ENCODE results near the gene HMGCS1. TPM values are rescaled to one million over a fixed set of nuclear protein-coding genes. Genes with fewer than 3 reads are reported as not detected.

HMGCS1 gene
- total RNA-seq, 3 donors from 2014 or later (not counting 1 experiment from before 2014, with no cell fraction given), result 53.0 to 105 (median 85.8) TPM

- Mint-ChIP-seq H3K9me3 (no peaks in the 10 kb centered on the region), H3K27ac (peak overlapping the region; percentile 31 to 40), H3K36me3 (no peaks in the 10 kb centered on the region), H3K4me1 (peaks cover 29 to 51% of the 10 kb centered on the region in 2 donors), H3K4me3 (no peak overlapping the region), H3K27me3 (ENCODE audit: low read depth in 2 of 2) (no peaks in the 10 kb centered on the region)
- Histone ChIP-seq H3K9me3 (ENCODE audit: control insufficient read depth, insufficient read depth, low read length) (no peaks in the 10 kb centered on the region), H3K27me3 (ENCODE audit: control insufficient read depth, insufficient read depth, low read length) (no peaks in the 10 kb centered on the region), H3K27ac (ENCODE audit: low read length) (no peak overlapping the region), H3K36me3 (ENCODE audit: control insufficient read depth, insufficient read depth, low read length) (no peaks in the 10 kb centered on the region), H3K4me3 (ENCODE audit: low read length) (no peak overlapping the region), H3K4me1 (ENCODE audit: control insufficient read depth, insufficient read depth, low read length) (peaks cover 7% of the 10 kb centered on the region)
- WGBS (ENCODE audit: insufficient coverage), result no CpG with 5 or more reads among the region's 1 CpG
- TF ChIP-seq CTCF (IDR thresholded peaks at IDR 0.05), result peak; percentile 79
- peak in 1 of 2 donors; percentile 74 for DNase-seq
- intact Hi-C loops (cut with micrococcal nuclease), result no loop called here
- ATAC-seq, result peak; percentile 64 to 81 (median 70)
These were observed 7.2 kb downstream of the HMGCS1 start for GRCh38 chr5:43305948-43306565.

- H3K36me3 Mint-ChIP-seq, result no peaks in the 10 kb centered on the region
- intact Hi-C loops (cut with micrococcal nuclease), result no loop called here
- Histone ChIP-seq H3K36me3 (ENCODE audit: control insufficient read depth, insufficient read depth, low read length) (no peaks in the 10 kb centered on the region), H3K4me1 (ENCODE audit: control insufficient read depth, insufficient read depth, low read length) (peaks cover 7% of the 10 kb centered on the region), H3K4me3 (ENCODE audit: low read length) (no peak overlapping the region), H3K27me3 (ENCODE audit: control insufficient read depth, insufficient read depth, low read length) (no peaks in the 10 kb centered on the region), H3K9me3 (ENCODE audit: control insufficient read depth, insufficient read depth, low read length) (no peaks in the 10 kb centered on the region), H3K27ac (ENCODE audit: low read length) (no peak overlapping the region)
- H3K4me1 Mint-ChIP-seq, result peaks cover 33 to 52% of the 10 kb centered on the region in 2 donors
- H3K9me3 Mint-ChIP-seq, result no peaks in the 10 kb centered on the region
- peak overlapping the region; percentile 72 to 84 for H3K27ac Mint-ChIP-seq
- ATAC-seq, result peak; percentile 51 to 62 (median 61)
- H3K27me3 Mint-ChIP-seq (ENCODE audit: low read depth in 2 of 2), result no peaks in the 10 kb centered on the region
- 20% methylated on average over 1 of the region's 1 CpG for WGBS (ENCODE audit: insufficient coverage)
- H3K4me3 Mint-ChIP-seq, result peak overlapping the region; percentile 75
- DNase-seq, result peak in 1 of 2 donors; percentile 16
- no peak for TF ChIP-seq CTCF (IDR thresholded peaks at IDR 0.05)
These were observed 8.7 kb downstream of the HMGCS1 start for GRCh38 chr5:43304525-43304924.

GRCh38 chr5:43303242-43303641, 10.0 kb downstream of the HMGCS1 start:
- Mint-ChIP-seq H3K27ac (peak overlapping the region; percentile 72 to 84), H3K36me3 (peaks cover 6% of the 10 kb centered on the region), H3K4me3 (no peak overlapping the region), H3K9me3 (no peaks in the 10 kb centered on the region), H3K27me3 (ENCODE audit: low read depth in 2 of 2) (no peaks in the 10 kb centered on the region), H3K4me1 (peaks cover 26 to 47% of the 10 kb centered on the region in 2 donors)
- DNase-seq (no peak), ATAC-seq (no peak)
- intact Hi-C loops (cut with micrococcal nuclease), result no loop called here
- whole genome bisulfite sequencing (ENCODE audit: insufficient coverage), result 94% methylated on average over 4 of the region's 4 CpGs
- Histone ChIP-seq H3K36me3 (ENCODE audit: control insufficient read depth, insufficient read depth, low read length) (peaks cover 7% of the 10 kb centered on the region), H3K4me1 (ENCODE audit: control insufficient read depth, insufficient read depth, low read length) (peaks cover 7% of the 10 kb centered on the region), H3K27ac (ENCODE audit: low read length) (no peak overlapping the region), H3K9me3 (ENCODE audit: control insufficient read depth, insufficient read depth, low read length) (no peaks in the 10 kb centered on the region), H3K27me3 (ENCODE audit: control insufficient read depth, insufficient read depth, low read length) (no peaks in the 10 kb centered on the region), H3K4me3 (ENCODE audit: low read length) (no peak overlapping the region)
- no peak for TF ChIP-seq CTCF (IDR thresholded peaks at IDR 0.05)

GRCh38 chr5:43302481-43302880, 10.7 kb downstream of the HMGCS1 start:
- Histone ChIP-seq H3K36me3 (ENCODE audit: control insufficient read depth, insufficient read depth, low read length) (peaks cover 12% of the 10 kb centered on the region), H3K4me3 (ENCODE audit: low read length) (no peak overlapping the region), H3K27me3 (ENCODE audit: control insufficient read depth, insufficient read depth, low read length) (no peaks in the 10 kb centered on the region), H3K9me3 (ENCODE audit: control insufficient read depth, insufficient read depth, low read length) (no peaks in the 10 kb centered on the region), H3K27ac (ENCODE audit: low read length) (no peak overlapping the region), H3K4me1 (ENCODE audit: control insufficient read depth, insufficient read depth, low read length) (peaks cover 7% of the 10 kb centered on the region)
- WGBS (ENCODE audit: insufficient coverage), result 96% methylated on average over 3 of the region's 3 CpGs
- H3K36me3 Mint-ChIP-seq, result peaks cover 10% of the 10 kb centered on the region
- no peak for TF ChIP-seq CTCF (IDR thresholded peaks at IDR 0.05)
- intact Hi-C loops (cut with micrococcal nuclease), result no loop called here
- no peak overlapping the region for H3K4me3 Mint-ChIP-seq
- no peaks in the 10 kb centered on the region for H3K27me3 Mint-ChIP-seq (ENCODE audit: low read depth in 2 of 2)
- no peak for ATAC-seq
- no peak for DNase-seq
- H3K9me3 Mint-ChIP-seq, result no peaks in the 10 kb centered on the region
- H3K4me1 Mint-ChIP-seq, result peaks cover 22 to 41% of the 10 kb centered on the region in 2 donors
- peak overlapping the region in 1 of 2 donors; percentile 35 for H3K27ac Mint-ChIP-seq
